H9 (cell line): ENCODE data around the gene S100A4. TPM values are rescaled to one million over a fixed set of nuclear protein-coding genes. Genes with fewer than 3 reads are reported as not detected.

Experiments
- DNase-seq: peaks from one replicate; pipeline ENCODE4 v3.0.0-alpha.2; 2017
- H2AFZ ChIP-seq: one replicate; pipeline ENCODE4 v1.6.1; 2013; ENCODE audit warnings: mild to moderate bottlenecking, low read length, control low read depth, moderate library complexity
- H2AK5ac ChIP-seq: 2 replicates; pipeline ENCODE4 v1.6.1; 2013; ENCODE audit warnings: low read length, control low read depth, mixed read lengths; ENCODE audit not compliant: insufficient read length
- H2BK120ac ChIP-seq: one replicate; pipeline ENCODE4 v1.6.1; 2013; ENCODE audit warnings: low read depth, mild to moderate bottlenecking, low read length, control low read depth, inconsistent platforms; ENCODE audit not compliant: poor library complexity, severe bottlenecking
- H2BK12ac ChIP-seq: 2 replicates; pipeline ENCODE4 v1.6.1; 2013; ENCODE audit warnings: low read length, control low read depth, mixed read lengths, low read depth; ENCODE audit not compliant: insufficient read length
- H2BK15ac ChIP-seq: 2 replicates; pipeline ENCODE4 v1.6.1; 2013; ENCODE audit warnings: low read depth, low read length, control low read depth
- H2BK20ac ChIP-seq: one replicate; pipeline ENCODE4 v1.6.1; 2013; ENCODE audit warnings: low read depth, mild to moderate bottlenecking, low read length, control low read depth, inconsistent platforms; ENCODE audit not compliant: poor library complexity, severe bottlenecking
- H2BK5ac ChIP-seq: 2 replicates; pipeline ENCODE4 v1.6.1; 2013; ENCODE audit warnings: low read length, control low read depth, mixed read lengths; ENCODE audit not compliant: insufficient read length
- H3K14ac ChIP-seq: 2 replicates; pipeline ENCODE4 v1.6.1; 2013; ENCODE audit warnings: low read length, control low read depth; ENCODE audit not compliant: insufficient read depth
- H3K18ac ChIP-seq: 2 replicates; pipeline ENCODE4 v1.6.1; 2013; ENCODE audit warnings: low read depth, mild to moderate bottlenecking, mixed read lengths, low read length, control low read depth; ENCODE audit not compliant: insufficient read length
- H3K23ac ChIP-seq: 2 replicates; pipeline ENCODE4 v1.6.1; 2013; ENCODE audit warnings: low read length, control low read depth, mixed read lengths, low read depth; ENCODE audit not compliant: insufficient read length
- H3K23me2 ChIP-seq: 2 replicates; pipeline ENCODE4 v1.6.1; 2013; ENCODE audit warnings: low read depth, mild to moderate bottlenecking, mixed read lengths, low read length, control low read depth; ENCODE audit not compliant: insufficient read length, poor library complexity, severe bottlenecking
- H3K27ac ChIP-seq: 2 replicates; pipeline ENCODE4 v1.5.1; 2013; ENCODE audit warnings: low read length, control low read depth, mixed read lengths, low read depth; ENCODE audit not compliant: insufficient read length
- H3K27me3 ChIP-seq: 2 replicates; pipeline ENCODE4 v1.6.1; 2013; ENCODE audit warnings: low read length, control low read depth, inconsistent platforms; ENCODE audit not compliant: insufficient read depth
- H3K4ac ChIP-seq: 2 replicates; pipeline ENCODE4 v1.6.1; 2013; ENCODE audit warnings: low read depth, mild to moderate bottlenecking, control low read depth, inconsistent platforms, low read length, moderate library complexity
- H3K4me1 ChIP-seq: 2 replicates; pipeline ENCODE4 v1.6.1; 2013; ENCODE audit warnings: low read length, control low read depth, inconsistent platforms; ENCODE audit not compliant: insufficient read depth
- H3K4me2 ChIP-seq: 2 replicates; pipeline ENCODE4 v1.6.1; 2013; ENCODE audit warnings: low read length, control low read depth, mixed read lengths; ENCODE audit not compliant: insufficient read length, insufficient read depth
- H3K56ac ChIP-seq: 2 replicates; pipeline ENCODE4 v1.6.1; 2013; ENCODE audit warnings: low read depth, mild to moderate bottlenecking, mixed read lengths, low read length, control low read depth; ENCODE audit not compliant: insufficient read length
- H3K79me1 ChIP-seq: 2 replicates; pipeline ENCODE4 v1.6.1; 2013; ENCODE audit warnings: low read depth, mild to moderate bottlenecking, moderate library complexity, low read length, control low read depth, inconsistent platforms; ENCODE audit not compliant: insufficient read depth, poor library complexity, severe bottlenecking
- H3K79me2 ChIP-seq: 2 replicates; pipeline ENCODE4 v1.6.1; 2013; ENCODE audit warnings: low read length, control low read depth, inconsistent platforms; ENCODE audit not compliant: insufficient read depth
- H3K9ac ChIP-seq: 2 replicates; pipeline ENCODE4 v1.6.1; 2013; ENCODE audit warnings: low read length, control low read depth, mixed read lengths; ENCODE audit not compliant: insufficient read length; ENCODE audit errors: extremely low read depth
- H3K9me3 ChIP-seq: one replicate; pipeline ENCODE4 v1.6.1; 2013; ENCODE audit warnings: low read depth, low read length, inconsistent platforms; ENCODE audit not compliant: control insufficient read depth
- H3T11ph ChIP-seq: one replicate; pipeline ENCODE4 v1.6.1; 2013; ENCODE audit warnings: mild to moderate bottlenecking, low read length, control low read depth, inconsistent platforms
- H4K20me1 ChIP-seq: one replicate; pipeline ENCODE4 v1.6.1; 2013; ENCODE audit not compliant: control insufficient read depth, insufficient read length, insufficient read depth
- H4K5ac ChIP-seq: 2 replicates; pipeline ENCODE4 v1.6.1; 2013; ENCODE audit warnings: low read depth, mild to moderate bottlenecking, mixed read lengths, low read length, control low read depth; ENCODE audit not compliant: insufficient read length
- H4K8ac ChIP-seq: replicated peaks from 2 replicates; pipeline ENCODE4 v1.6.1; 2013; ENCODE audit warnings: low read length, control low read depth, mixed read lengths, low read depth; ENCODE audit not compliant: insufficient read length
- H4K91ac ChIP-seq: 2 replicates; pipeline ENCODE4 v1.6.1; 2013; ENCODE audit warnings: low read depth, mild to moderate bottlenecking, moderate library complexity, mixed read lengths, low read length, control low read depth; ENCODE audit not compliant: insufficient read length
- H3K27ac Mint-ChIP-seq, 3 experiments: 2 replicates in 2 of 3; 3 replicates in 1 of 3; pipeline ENCODE4 v1.8.0; 2020 to 2021; ENCODE audit warnings: mixed read lengths in 3 of 3, mild to moderate bottlenecking in 1 of 3, moderate library complexity in 1 of 3
- H3K27me3 Mint-ChIP-seq: 2 replicates; pipeline ENCODE4 v1.8.0; 2021; ENCODE audit warnings: low read depth, mild to moderate bottlenecking, moderate library complexity, mixed read lengths
- H3K36me3 Mint-ChIP-seq, 3 experiments: 2 replicates in 2 of 3; 3 replicates in 1 of 3; pipeline ENCODE4 v1.8.0; 2020 to 2021; ENCODE audit warnings: low read depth in 3 of 3, mixed read lengths in 3 of 3; ENCODE audit not compliant: insufficient read depth in 1 of 3
- H3K4me1 Mint-ChIP-seq, 2 experiments: 2 replicates each; pipeline ENCODE4 v1.8.0; 2020; ENCODE audit warnings: mixed read lengths in 2 of 2
- H3K4me3 Mint-ChIP-seq, 2 experiments: 2 replicates in 1 of 2; 3 replicates in 1 of 2; pipeline ENCODE4 v1.8.0; 2020 to 2021; ENCODE audit warnings: mild to moderate bottlenecking in 2 of 2, mixed read lengths in 2 of 2, moderate library complexity in 1 of 2
- H3K9me3 Mint-ChIP-seq, 2 experiments: 2 replicates in 1 of 2; 3 replicates in 1 of 2; pipeline ENCODE4 v1.8.0; 2020; ENCODE audit warnings: mild to moderate bottlenecking in 2 of 2, mixed read lengths in 2 of 2, moderate library complexity in 1 of 2
- CTCF ChIP-seq: fragments of 200-600 bp; sonication (generic); conservative IDR thresholded peaks from 3 replicates; pipeline ENCODE4 v1.8.0; 2021; ENCODE audit warnings: antibody characterized with exemption, mild to moderate bottlenecking
- WGBS: extraction: QIAGEN DNeasy Blood & Tissue Kit; methylation state at CpG from one replicate; pipeline ENCODE4 v1.1.7; 2013; ENCODE audit warnings: missing lambda C conversion rate, low lambda C conversion rate, mixed read lengths; ENCODE audit not compliant: insufficient read length; ENCODE audit errors: extremely low coverage; 5-methylcytosine and 5-hydroxymethylcytosine counted together
- total RNA-seq: library from RNA; stranded (reverse); gene quantifications from 2 replicates; pipeline ENCODE4 v1.2.1, GENCODE V29; 2021

Gene S100A4
- total RNA-seq, 1 experiment from 2014 or later: 9.0 TPM

DNA sequence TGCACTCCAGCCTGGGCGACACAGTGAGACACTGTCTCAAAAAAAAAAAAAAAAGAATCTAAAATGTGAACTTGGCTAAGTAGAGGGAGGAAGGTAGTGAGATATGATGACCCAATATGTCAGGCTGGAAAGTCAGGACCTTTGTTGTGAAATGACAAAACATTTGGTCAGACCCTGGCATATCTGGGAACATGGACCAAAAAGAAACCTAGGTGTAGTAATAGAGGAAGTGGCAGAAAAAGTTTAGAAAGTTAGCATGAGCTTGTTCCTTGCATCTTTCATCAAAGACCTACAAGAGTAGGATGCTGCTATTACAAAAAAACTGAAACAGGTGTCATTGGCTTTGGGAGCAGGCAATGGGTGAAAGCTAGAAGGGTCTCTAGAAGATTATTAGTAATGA lies 10.7 kb upstream of the S100A4 start:
- Histone ChIP-seq H3K14ac (no peak overlapping the region), H3K4me2 (no peak overlapping the region), H3K23me2 (no peaks in the 10 kb centered on the region), H2AFZ (no peak overlapping the region), H2BK20ac (no peak overlapping the region), H2BK15ac (no peak overlapping the region), H3K23ac (no peak overlapping the region), H3K4ac (no peak overlapping the region), H4K20me1 (no peaks in the 10 kb centered on the region), H3K4me1 (no peaks in the 10 kb centered on the region), H3K27me3 (no peaks in the 10 kb centered on the region), H2BK5ac (no peak overlapping the region), H3K18ac (no peak overlapping the region), H3T11ph (no peak overlapping the region), H2AK5ac (no peak overlapping the region), H3K56ac (no peak overlapping the region), H3K79me1 (no peaks in the 10 kb centered on the region), H4K5ac (no peak overlapping the region), H2BK120ac (no peak overlapping the region), H3K9me3 (no peaks in the 10 kb centered on the region), H2BK12ac (no peak overlapping the region), H3K9ac (no peak overlapping the region), H4K8ac (no peak overlapping the region), H4K91ac (no peak overlapping the region), H3K27ac (no peak overlapping the region), H3K79me2 (no peaks in the 10 kb centered on the region)
- Mint-ChIP-seq H3K9me3 (no peaks in the 10 kb centered on the region), H3K4me3 (no peak overlapping the region), H3K27me3 (no peaks in the 10 kb centered on the region; the same call in 1 of the 2 replicates), H3K36me3 (no peaks in the 10 kb centered on the region), H3K27ac (no peak overlapping the region), H3K4me1 (peaks cover 0 to 7% of the 10 kb centered on the region in 2 experiments; a peak in 3 of 4 replicates)
- DNase-seq: no peak
- WGBS: no CpG with 5 or more reads among the region's 1 CpG
- TF ChIP-seq CTCF: no peak
